ENCODE data around the gene RPS6KA4. TPM values are rescaled to one million over a fixed set of nuclear protein-coding genes. Genes with fewer than 3 reads are reported as not detected.
A peak's percentile ranks its signal among the peaks of the same experiment; 100 is the strongest.

RPS6KA4 gene
- total RNA-seq, 2 experiments from 2014 or later = 7.3 to 9.2 TPM

DNA sequence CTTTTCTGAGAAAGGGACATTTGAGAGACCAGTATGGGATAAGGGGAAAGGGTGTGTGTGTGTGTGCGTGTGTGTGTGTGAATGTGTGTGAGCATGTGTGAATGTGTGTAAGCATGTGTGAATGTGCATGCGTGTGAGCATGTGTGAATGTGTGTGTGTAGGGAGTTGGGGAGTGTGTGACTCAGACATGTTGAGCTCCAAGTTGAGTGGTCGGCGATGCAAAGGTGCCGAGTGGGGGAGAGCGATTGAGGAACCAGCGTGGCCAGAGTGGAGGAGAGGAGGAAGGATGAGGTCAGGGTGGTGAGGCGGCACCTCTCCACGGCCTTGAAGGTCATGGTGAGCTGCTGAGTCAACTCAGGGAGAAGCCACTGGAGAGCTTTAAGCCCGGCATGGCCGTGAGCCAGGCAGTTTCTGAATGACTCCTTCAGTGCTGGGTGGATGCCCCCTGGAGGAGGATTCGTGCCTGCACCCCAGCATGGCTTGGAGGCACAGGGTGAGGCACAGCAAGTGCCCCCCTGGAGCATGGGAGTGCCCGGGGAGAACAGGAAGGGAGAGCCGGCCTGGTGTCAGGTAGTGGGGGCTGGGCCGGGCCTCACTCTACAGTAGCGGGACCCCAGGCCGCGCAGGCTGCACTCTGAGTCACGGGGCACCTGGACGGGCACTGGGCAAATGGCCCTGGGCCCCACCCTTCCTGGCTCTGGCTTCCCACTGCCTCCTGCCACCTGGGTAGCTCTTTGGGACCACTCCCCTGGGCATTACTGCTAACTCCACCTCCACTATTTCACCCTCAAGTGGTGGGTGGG lies 27.2 kb upstream of the RPS6KA4 start:
- peak; percentile 93 for ATAC-seq (ENCODE audit: poor library complexity)
- ChIA-PET CTCF (interaction anchor here (0.7 to 1.8 kb wide), 12 partner anchors 9 to 373 kb away, joined by 3 to 39 read pairs (median 4); partner anchors contain the start of genes CCDC88B, ESRRA, PRDX5 and STIP1), POLR2A (interaction anchor here (0.7 to 2.3 kb wide), 2 partner anchors 14 to 27 kb away, joined by 3 to 23 read pairs; partner anchors contain the start of genes PRDX5 and TRMT112)
- no peak overlapping the region for H3K27ac ChIP-seq (ENCODE audit: low read depth in 1 of 2, low read length in 2 of 2)
- peaks cover 9% of the 10 kb centered on the region for H3K4me1 Mint-ChIP-seq (ENCODE audit: low read depth)
- H3K4me3 ChIP-seq (ENCODE audit: low read length) = no peak overlapping the region
- no peaks in the 10 kb centered on the region for H3K27me3 Mint-ChIP-seq
- intact Hi-C loops (cut with DNase I, micrococcal nuclease) = no loop called here
- H3K9me3 Mint-ChIP-seq = no peaks in the 10 kb centered on the region
- H3K27me3 ChIP-seq (ENCODE audit: control insufficient read depth in 1 of 2, insufficient read depth in 2 of 2, low read length in 2 of 2) = no peaks in the 10 kb centered on the region
- peak overlapping the region; percentile 13 for H3K27ac Mint-ChIP-seq
- peak; percentile 41 to 86 (median 58) for DNase-seq
- H3K9me3 ChIP-seq (ENCODE audit: control insufficient read depth in 1 of 2, insufficient read depth in 1 of 2, low read length in 2 of 2) = no peaks in the 10 kb centered on the region
- TF ChIP-seq, protein P1, sequence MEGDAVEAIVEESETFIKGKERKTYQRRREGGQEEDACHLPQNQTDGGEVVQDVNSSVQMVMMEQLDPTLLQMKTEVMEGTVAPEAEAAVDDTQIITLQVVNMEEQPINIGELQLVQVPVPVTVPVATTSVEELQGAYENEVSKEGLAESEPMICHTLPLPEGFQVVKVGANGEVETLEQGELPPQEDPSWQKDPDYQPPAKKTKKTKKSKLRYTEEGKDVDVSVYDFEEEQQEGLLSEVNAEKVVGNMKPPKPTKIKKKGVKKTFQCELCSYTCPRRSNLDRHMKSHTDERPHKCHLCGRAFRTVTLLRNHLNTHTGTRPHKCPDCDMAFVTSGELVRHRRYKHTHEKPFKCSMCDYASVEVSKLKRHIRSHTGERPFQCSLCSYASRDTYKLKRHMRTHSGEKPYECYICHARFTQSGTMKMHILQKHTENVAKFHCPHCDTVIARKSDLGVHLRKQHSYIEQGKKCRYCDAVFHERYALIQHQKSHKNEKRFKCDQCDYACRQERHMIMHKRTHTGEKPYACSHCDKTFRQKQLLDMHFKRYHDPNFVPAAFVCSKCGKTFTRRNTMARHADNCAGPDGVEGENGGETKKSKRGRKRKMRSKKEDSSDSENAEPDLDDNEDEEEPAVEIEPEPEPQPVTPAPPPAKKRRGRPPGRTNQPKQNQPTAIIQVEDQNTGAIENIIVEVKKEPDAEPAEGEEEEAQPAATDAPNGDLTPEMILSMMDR (IDR thresholded peaks at IDR 0.05) = peak; percentile 8
- no peaks in the 10 kb centered on the region for H3K36me3 ChIP-seq (ENCODE audit: insufficient read depth, low read length)
- H3K36me3 Mint-ChIP-seq (ENCODE audit: low read depth) = peaks cover 4% of the 10 kb centered on the region
- H3K4me1 ChIP-seq (ENCODE audit: insufficient read depth, low read length) = peaks cover 10% of the 10 kb centered on the region
- H3K4me3 Mint-ChIP-seq = no peak overlapping the region

DNA sequence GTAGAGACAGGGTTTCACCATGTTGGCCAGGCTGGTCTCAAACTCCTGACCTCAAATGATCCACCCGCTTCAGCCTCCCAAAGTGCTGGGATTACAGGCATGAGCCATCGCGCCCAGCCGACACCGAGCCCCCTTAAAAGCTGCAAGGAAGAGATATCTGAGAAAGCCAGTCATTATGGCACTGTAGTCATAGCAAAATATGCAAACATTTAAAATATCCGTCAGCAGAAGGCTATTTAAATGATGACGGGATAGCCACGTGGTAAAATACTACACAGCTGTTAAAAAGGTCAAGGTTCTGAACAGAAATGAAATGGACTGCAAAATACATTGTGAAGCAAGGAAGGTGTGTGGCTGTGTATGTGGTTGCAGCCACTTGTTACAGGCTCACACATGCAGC lies 25.4 kb upstream of the RPS6KA4 start:
- intact Hi-C loops (cut with DNase I, micrococcal nuclease) = no loop called here
- POLR2A ChIA-PET = no interaction called here
- Histone ChIP-seq H3K9me3 (ENCODE audit: control insufficient read depth in 1 of 2, insufficient read depth in 1 of 2, low read length in 2 of 2) (no peaks in the 10 kb centered on the region), H3K4me3 (ENCODE audit: low read length) (no peak overlapping the region), H3K27ac (ENCODE audit: low read depth in 1 of 2, low read length in 2 of 2) (no peak overlapping the region), H3K36me3 (ENCODE audit: insufficient read depth, low read length) (peaks cover 11% of the 10 kb centered on the region), H3K4me1 (ENCODE audit: insufficient read depth, low read length) (peaks cover 10% of the 10 kb centered on the region), H3K27me3 (ENCODE audit: control insufficient read depth in 1 of 2, insufficient read depth in 2 of 2, low read length in 2 of 2) (no peaks in the 10 kb centered on the region)
- TF ChIP-seq, protein P1 (IDR thresholded peaks at IDR 0.05) = no peak
- Mint-ChIP-seq H3K36me3 (ENCODE audit: low read depth) (peaks cover 14% of the 10 kb centered on the region), H3K9me3 (no peaks in the 10 kb centered on the region), H3K27ac (no peak overlapping the region), H3K27me3 (no peaks in the 10 kb centered on the region), H3K4me3 (no peak overlapping the region), H3K4me1 (ENCODE audit: low read depth) (peaks cover 20% of the 10 kb centered on the region)
- no peak for DNase-seq
- CTCF ChIA-PET = interaction anchor here (1.7 kb wide), 1 partner anchor 9 kb away, joined by 5 read pairs; no protein-coding TSS in a partner anchor
- no peak for ATAC-seq (ENCODE audit: poor library complexity)

DNA sequence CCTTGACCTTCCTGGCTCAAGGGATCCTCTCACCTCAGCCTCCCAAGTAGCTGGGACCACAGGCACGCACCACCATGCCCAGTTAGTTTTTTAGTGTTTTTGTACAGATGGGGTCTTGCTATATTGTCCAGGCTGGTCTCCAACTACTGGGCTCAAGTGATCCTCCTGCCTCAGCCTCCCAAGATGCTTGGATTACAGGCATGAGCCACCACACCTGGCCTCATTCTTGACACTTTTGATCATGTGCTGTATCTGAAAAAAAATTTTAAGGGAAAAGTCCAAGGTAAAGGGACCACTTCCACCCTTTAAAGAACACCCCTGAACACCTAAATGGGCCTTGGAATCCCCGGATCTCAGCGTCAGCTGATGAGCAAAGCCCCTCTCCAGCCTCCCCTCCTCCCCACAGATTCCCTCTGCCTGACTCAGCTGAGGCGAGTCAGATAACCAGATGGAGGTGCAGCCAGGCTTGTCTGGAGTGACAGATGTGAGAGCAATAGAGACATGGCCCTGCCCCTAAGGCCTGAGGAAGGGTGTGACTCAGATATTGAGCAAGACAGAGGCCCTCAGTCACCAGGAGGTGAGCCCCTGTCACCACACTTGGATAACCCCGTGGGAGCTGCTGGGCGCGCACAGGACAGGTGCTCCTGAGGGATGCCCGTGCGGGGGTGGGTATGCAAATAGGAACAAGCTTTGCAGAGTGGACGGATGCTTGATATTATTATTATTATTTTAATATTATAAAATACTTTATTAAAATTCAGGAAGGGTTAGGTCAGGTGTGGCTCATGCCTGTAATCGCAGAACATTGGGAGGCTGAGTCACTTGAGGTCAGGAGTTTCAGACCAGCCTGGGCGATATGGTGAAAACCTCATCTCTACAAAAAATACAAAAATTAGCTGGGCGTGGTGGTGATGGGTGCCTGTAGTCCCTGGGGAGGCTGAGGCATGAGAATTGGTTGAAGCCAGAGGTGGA lies 23.9 kb upstream of the RPS6KA4 start:
- H3K27ac Mint-ChIP-seq = no peak overlapping the region
- H3K27me3 Mint-ChIP-seq = no peaks in the 10 kb centered on the region
- H3K9me3 Mint-ChIP-seq = no peaks in the 10 kb centered on the region
- DNase-seq (peak in 2 of 14 experiments; percentile 63 to 75), ATAC-seq (ENCODE audit: poor library complexity) (no peak)
- Histone ChIP-seq H3K27me3 (ENCODE audit: control insufficient read depth in 1 of 2, insufficient read depth in 2 of 2, low read length in 2 of 2) (no peaks in the 10 kb centered on the region), H3K36me3 (ENCODE audit: insufficient read depth, low read length) (peaks cover 14% of the 10 kb centered on the region), H3K4me3 (ENCODE audit: low read length) (no peak overlapping the region), H3K27ac (ENCODE audit: low read depth in 1 of 2, low read length in 2 of 2) (no peak overlapping the region), H3K9me3 (ENCODE audit: control insufficient read depth in 1 of 2, insufficient read depth in 1 of 2, low read length in 2 of 2) (no peaks in the 10 kb centered on the region), H3K4me1 (ENCODE audit: insufficient read depth, low read length) (peaks cover 24% of the 10 kb centered on the region)
- no peak overlapping the region for H3K4me3 Mint-ChIP-seq
- peaks cover 32% of the 10 kb centered on the region for H3K4me1 Mint-ChIP-seq (ENCODE audit: low read depth)
- TF ChIP-seq, protein P1 (IDR thresholded peaks at IDR 0.05) = no peak
- POLR2A ChIA-PET = no interaction called here
- CTCF ChIA-PET = no interaction called here
- intact Hi-C loops (cut with DNase I, micrococcal nuclease) = no loop called here
- peaks cover 24% of the 10 kb centered on the region for H3K36me3 Mint-ChIP-seq (ENCODE audit: low read depth)
